NCI-H82 treated with DMSO at 0.1 percent for 48 hours (cell line): ENCODE data around the gene LEMD2.

Experiments used
- DNase-seq: peaks from one replicate; lab custom pipeline; 2025; ENCODE audit not compliant: unreplicated experiment; lab: John Stamatoyannopoulos, UW

Gene LEMD2

DNA sequence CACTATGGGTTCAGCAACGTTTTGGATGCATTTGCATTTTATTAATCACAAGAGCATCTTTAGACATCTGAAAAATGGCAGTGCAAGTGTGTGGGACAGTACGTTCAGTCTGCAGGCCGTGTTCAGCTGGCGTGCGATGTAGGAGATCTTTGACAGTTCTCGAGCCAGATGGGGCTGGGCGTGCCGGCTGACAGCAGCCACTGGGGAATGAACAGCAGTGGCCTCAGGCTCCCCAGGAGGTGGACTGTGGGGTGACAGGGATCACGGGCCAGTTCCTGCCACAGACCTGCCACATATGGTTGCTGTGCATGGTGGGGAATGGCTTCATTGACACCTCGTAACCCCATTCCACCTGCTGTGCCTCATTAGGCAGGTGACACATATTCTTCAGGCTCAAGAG, 31.3 kb upstream of the LEMD2 start:
- no peak for DNase-seq

DNA sequence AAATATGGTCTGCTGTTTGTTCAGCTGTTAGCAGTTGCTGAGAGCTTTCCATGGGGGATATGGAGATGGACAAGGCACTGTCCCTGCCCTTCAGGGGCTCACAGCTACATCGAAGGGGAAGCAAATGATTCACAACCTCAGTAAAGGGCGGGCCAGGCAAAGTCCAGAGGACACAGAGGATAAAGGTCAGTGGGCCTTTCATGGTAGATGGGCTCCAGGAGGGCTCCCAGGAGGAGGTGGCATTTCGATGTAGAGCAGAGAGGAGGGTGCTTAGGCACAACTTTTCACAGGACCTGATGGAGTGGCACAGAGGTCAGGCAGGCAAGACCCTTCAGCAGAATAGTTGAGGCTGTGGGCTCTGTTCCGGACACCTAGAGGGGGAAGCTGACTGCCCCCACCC, 30.1 kb upstream of the LEMD2 start:
- DNase-seq, result no peak

DNA sequence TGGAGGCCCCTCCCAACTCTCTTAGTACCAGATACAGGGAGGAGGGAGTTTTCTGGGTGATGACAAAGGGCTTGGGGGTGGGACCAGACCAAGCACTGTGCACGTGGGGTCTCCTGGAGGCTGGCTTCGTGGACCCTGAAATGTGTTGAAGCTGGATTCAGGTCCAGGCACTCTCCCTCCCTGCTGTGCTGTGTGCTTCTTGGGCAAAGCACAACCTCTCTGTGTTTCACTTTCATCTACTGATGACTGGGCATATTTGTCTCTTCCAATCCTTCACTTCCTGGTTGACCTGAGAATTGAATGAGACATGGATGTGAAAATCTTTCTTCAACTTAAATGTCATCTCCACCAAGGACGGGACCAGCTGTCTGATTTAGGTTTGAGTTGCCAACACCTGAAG, 29.4 kb upstream of the LEMD2 start:
- DNase-seq, result no peak

DNA sequence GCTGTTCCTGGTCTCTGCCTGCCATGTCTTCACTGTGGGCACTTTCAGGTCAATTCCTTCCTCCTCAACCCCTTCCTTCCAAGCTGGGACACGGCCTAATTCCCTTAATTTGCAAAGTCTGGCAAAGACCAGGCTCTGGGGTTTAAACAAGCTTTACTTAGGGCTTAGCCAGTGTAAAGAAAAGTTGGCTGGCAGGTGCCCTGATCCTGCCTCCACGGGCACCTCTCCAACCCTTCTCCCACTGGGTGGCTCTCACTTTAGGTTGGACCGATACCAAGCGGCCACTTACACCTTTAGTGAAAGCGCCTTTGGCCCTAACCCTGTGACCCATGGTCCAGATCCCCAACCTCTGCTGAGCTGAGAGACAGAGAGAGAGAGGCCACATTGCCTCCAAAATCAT, 28.6 kb upstream of the LEMD2 start:
- DNase-seq, result peak; percentile 28

DNA sequence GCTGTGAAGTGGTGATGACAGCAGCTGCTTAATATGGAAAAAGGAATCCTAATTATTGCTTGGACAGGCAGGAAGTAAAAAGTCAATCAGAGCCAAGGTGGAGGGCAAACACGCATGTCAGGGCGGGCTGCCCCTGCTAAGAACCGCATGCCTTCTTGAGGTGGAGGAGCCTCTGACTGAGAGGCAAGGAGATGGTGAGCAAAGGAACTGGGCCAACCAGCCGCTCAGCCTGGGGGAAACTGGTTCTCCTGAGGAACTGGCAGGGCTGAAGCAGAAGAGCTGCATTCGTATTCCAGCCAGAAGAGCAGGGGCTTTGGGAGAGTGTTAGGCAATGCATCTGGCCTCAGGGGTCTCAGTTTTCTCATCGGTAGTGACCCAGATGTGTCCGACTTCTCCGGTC, 28.0 kb upstream of the LEMD2 start:
- no peak for DNase-seq

DNA sequence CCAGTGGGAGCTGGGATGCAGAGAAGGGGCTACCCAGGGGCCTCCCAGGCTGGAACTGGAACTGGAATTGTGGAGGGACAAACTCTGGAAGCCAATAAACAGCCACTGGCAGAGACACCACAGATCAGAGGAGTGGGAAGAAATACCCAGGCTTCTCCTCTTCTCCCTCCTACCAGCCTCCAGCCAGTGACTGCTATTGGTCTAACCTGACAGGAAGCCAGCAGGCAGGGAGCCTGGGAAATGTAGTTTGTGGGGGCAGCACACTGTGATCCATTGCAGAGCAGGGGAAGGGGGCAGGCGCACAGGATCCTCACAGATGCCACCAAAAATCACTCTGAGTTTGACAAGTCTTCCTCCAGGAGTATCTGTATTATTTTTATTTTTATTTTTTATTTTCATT, 26.9 kb upstream of the LEMD2 start:
- peak; percentile 83 for DNase-seq

DNA sequence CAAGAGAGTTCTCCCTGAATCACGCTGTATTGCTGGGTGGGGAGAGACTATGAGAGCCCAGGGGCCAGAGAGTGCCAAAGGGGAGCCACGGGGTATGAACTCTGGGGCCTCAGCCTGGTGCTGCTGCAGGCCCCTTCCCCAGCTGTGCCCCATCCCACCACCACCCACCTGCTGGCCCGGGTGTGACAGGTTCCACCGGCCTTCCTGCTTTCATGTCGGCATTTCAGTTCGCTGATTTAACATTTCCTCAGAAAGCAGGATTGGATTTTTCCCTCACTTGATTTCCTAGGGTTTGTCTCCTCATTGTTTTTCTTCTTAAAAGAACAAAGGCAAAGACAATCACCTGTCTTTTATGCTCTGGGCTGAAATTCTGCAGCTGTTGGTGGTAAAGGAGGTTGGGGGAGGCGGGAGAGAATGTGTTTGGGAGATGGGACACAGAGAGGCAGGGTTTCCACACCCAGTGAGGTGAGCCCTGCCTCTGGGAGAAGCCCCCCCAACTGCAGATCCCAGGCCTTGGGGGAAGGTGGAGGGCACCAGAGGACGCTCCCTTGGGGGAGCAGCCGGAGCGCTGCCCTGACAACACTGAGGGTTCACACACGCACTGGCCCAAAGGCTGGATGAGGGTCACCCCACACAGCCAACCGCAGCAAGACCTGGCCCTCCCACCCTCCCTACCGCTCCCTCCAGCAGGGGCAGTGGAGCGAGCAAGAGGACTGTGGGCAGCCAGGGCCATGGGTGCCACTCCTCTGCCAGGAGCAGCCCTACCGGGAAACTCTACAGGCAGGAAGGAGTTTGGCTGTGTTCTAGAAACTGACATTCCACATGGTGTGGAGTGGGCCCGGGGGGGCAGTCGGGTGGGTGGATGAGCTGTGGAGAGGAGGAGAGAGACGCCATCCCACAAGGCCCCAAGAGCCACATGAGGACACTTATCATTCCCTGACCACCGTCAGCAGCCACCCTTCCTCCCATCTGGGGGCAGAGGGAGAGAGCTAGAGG, 25.4 kb upstream of the LEMD2 start:
- no peak for DNase-seq

DNA sequence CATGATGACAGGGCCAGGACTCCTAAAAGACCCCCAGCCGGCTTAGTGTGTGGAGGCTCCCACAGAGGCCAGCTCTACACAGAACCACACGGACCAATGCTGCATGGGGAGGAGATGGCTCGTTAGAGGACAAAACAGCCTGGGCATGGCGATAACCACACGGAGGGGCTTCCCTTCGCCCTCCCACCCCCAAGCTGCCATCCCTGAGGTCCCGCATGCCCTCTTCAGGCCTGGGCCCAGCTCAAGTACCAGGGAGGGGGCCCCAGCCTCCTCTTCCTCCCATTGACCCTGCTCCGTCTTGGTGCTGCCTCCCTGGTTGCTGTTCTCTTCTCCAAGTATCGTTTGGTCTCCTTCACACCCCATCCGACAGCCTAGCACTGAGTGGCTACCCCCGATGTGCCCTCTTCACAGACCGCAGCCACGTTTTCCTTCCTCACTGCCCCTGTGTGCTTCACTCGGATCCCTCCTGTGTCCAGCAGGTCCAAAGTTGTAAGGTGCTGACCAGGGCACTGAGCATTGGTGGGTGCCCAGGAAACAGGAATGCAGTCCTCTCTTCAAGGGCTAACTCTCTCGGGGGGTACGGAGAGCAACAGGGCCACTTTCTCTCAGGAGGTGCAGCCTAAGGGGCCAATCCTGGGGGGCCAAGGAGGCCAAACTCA, 24.4 kb upstream of the LEMD2 start:
- no peak for DNase-seq

DNA sequence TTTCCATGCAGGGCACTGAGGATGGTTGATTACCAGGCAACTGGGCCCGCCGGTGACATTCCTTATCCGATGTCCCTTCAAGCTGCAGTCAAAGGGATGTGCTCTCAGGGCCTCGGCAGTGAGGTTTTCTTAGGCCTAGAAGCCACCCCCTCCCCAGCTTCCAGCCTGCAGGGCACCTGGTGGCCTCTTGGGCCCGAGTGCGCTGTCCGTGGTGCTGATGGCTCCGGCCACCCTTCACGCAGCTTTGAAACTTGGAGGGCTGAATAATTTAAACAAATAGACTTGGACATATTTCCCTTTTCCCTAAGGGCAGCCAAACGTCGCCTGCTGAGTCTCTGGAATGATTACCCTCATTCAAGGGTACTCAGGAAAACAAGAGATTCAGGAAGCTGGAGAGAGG, 23.7 kb upstream of the LEMD2 start:
- peak; percentile 62 for DNase-seq

DNA sequence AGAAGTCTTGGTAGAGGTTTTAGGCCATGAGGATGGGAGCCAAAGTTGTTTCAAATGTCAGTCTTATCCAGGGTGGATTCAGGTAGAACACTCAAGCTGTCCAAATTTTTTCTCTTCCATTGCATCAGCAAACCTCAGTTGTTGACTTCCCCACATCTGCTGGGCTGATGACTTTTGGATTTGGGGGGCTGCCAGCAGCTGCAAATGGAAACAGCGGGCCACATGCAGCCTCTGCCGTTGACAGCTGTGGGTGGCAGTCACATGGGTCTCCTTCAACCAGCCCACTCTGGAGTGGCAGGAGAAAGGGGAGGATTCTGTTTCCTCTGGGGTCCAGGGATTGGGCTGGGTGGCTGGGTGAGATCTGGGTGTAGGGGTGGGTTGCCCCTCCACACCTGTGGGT, 20.7 kb upstream of the LEMD2 start:
- DNase-seq, result no peak

DNA sequence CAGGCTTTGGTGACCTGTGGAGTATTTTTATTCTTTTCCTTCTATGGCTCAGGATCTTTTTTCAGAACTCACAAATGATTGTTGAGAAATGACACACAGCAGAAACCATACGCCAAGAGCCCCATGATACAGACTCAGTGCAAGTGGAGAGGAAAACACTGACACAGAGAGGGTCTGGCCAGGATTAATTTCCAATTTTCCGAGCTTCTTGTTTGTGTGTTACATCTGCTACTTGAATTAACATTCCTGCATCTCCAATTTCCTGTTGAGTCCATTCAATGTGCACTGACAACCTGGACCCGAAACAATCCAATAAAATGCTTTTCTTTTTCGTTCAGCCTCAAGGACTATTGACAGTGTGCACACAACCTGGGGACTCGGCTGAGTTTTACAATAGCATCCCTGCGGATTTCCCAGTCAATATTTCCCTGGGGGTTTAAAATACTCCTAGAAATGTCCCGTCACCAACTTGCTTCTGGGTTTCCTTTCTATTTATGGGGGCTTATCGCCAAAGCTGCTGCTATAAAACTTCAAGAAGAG, 19.8 kb upstream of the LEMD2 start:
- DNase-seq, result no peak

DNA sequence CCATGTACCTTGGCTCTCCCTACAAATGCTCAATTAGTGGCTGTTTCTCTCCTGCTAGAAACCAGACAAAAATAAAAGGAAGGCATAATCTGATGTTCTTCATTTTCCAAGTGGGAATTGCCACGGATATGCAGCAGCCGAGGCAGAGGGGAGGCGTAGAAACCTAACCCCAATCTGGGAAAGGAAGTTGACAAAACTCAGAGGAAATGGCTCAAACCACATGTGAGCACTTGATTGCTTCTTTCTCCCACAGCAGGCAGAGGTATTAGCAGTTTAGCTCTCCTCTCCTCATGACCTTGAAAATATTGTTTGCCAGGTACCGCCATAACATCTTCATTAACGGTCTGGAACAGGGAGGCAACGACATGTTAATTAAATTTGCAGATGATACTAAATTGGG, 18.7 kb upstream of the LEMD2 start:
- DNase-seq, result no peak

DNA sequence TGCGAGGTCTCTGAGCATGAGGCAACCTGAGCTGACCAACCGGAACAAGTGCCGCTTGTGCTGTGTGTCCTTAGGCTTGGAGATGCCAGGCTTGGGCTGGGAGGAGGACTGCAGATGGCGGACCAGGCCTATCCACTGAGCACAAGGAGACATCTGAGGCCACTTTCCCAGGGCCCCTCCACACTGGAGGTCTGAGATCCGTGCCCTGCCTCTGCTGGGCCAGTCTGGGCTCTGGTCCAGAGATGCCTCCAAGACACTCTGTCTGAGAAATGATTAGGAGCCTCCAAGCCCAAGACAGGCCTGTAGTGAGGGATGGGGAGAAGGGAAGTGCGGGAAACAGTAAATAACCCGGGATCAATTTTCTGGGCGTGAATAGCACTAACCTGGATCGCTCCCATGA, 17.9 kb upstream of the LEMD2 start:
- no peak for DNase-seq

DNA sequence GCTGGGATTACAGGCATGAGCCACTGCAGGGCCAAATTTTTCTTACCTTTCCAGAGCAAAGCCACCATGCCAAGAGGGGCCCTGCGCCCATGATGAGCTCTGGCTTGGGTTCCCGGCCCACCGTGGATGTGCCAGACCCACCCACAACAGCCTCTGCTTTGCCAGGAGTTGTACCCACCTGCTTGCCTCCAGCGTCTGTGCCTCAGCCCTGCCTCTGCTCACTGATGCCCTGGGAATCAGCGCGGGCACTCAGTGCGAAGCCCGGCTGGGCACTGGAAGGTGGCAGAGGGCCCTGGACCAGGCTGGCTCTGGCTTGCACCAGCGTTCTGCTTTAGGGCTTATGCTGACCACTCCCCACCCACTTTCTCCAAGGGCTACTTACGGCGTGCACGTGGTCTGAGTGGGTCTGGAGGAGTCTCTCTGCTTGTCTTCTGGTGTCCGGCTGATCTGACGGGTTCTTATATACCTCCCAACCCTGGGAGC, 14.7 kb upstream of the LEMD2 start, which contains the start of gene MLN:
Gene MLN, minus strand, starts transcription at position 433 of the 483 bp plus-strand sequence. CDS start 2,840 bp downstream, outside the sequence.
- DNase-seq, result no peak

DNA sequence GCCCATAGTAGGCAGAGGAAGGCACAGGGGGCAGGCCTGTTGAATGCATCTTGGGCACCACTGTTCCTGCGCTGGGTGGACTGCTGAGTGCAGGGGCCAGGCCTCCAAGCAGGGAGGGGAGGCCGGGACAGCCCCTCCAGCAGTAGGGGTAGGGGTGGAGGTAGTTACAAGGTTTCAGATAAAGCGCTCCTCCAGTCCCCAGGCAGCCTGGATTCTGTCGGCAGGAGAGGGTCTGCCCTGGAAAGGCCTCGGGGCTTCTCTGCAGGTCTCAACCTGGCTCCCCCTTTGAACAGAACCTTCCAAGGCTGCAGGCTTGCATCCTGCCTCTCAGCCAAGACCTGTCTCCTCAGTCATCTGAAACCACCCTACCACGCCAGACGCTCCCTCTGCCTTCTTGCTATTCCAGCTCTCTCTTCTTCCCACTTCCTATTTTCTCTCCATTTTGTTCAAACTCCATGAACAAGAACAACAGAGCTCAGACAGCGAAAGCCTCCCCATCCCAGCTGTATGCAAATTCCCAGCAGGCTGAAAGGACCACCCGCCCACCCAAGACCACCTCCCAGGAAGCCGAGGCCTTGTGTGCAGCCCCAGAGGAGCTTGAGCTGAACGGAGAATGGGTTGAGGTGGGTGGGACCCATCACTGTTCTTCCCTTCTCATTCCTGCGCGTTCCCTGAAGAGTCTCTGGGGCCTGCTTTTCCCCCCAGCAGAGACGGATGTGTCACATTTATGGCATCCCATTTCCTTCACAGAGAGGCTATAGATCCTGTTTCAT, 13.4 kb upstream of the LEMD2 start:
- DNase-seq, result no peak

DNA sequence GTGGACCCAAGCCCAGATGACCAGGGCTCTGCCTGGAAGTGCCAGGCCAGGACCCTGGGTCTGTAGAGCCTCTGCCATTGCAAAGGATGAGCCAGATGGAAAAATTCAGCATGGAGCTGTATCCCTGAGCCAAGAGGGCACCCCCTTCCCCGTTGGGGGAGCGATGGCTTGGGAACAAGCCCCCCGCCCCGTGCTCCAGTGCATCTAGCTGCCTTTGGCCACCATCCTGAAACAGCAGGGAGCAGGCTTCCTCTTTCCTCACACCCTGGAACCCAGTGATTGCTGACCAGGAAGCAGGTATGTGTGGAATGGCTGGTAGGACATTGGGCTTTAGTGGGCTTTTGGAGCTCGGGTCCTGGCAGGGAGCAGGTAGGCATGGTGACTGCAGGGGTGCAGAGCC, 12.7 kb upstream of the LEMD2 start:
- DNase-seq, result no peak

DNA sequence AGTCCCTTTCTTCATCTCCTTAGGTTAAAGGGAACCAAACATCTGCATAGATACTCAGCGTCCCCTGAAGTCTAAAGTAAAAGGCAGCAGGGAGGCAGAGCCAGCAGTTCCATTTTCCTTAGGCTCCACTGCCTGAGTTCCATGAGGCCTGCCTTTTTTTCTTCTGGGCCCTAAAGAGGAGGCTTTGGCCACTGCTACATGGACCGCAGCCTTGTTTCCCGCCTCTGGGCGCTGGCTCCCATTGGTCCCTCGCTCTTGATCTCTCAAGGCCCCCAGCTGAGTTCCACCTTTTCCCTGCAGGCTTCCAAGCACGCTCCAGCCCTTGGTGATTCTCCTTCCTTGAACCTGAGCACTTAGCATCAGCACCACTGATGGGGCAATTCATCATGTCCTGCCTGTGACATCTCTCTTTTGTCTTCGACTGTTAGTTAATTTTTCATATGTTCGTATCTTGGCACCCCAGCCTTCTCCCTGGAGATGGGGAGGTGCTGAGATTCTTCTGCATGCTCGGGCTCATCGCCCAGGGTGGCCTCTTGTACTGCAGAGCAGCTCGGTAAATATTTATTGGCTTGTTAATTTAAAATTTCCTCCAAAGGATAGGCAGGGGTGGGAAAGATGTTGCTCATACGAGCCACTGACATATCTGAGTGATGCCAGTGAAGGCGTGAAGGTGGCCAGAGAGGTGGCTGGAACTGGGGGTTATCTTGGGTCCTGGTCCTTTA, 11.5 kb upstream of the LEMD2 start:
- DNase-seq, result no peak

DNA sequence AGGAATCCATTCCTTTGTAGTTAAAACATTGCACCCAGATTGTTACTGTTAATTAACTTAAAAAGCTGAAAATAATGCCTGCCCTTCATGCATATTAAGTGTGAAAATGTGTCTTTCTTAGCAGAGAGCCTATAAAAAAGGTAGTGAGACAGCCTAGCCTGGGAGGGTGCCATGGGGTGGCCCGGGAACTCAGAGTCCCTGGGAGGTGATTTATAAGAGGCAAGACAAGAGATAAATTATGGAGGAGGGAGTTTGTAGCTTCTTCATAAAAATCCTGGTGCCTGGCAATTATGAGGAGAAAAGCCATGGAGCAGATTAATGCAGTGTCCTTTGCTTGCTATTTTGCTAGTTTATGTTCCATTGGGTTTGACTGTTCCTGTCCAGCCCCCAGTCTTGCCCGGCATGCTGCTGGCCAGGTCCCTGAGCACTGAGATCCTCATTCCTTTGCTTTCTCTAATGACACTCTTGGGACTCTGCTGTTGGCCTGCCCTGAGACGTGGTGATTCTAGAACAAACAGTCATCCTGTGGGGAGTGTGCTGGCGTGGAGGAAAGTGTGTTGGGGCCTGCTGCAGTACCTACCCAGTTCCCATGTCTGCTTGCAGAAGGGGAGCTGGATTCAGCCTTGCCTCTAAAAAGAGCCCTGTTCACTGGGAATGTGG, 10.7 kb upstream of the LEMD2 start:
- no peak for DNase-seq

DNA sequence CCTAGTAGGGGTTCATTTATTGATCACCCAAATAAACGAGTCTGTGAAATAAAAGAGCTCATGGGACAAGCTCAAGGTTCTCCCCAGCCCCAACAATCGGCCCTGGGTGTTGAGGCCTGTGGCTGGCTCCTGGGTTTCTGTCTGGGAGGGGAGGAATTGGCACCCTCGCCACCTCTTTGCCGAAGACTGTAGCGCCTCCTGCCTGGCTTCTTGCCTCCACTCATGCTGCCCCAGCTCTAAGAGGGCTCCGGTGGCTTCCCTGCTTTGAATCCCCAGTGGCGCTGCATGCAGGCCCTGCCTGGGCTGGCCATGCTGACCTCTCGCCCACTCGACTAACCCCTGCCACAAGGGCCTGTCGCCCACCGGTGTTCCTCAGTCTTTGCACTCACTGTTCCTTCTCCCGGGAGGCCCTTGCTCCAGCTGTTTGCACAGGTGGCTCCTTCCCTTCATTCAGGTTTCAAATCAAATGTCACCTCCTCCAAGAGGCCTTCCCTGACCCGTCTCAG, 9.5 kb upstream of the LEMD2 start:
- no peak for DNase-seq
